SIG-M5 treated with dmso at 0.1 percent for 504 hours (cell line): ENCODE measurements around the gene COPZ2.
"Not testable (repeated sequence)": the region's sequence is repeated elsewhere in the genome, so short reads cannot be mapped to it uniquely, and the experiment has no call there.

Source experiments
- DNase-seq: peaks from one replicate; lab custom pipeline; 2025; ENCODE audit not compliant: unreplicated experiment; lab: John Stamatoyannopoulos, UW

The COPZ2 gene

DNA sequence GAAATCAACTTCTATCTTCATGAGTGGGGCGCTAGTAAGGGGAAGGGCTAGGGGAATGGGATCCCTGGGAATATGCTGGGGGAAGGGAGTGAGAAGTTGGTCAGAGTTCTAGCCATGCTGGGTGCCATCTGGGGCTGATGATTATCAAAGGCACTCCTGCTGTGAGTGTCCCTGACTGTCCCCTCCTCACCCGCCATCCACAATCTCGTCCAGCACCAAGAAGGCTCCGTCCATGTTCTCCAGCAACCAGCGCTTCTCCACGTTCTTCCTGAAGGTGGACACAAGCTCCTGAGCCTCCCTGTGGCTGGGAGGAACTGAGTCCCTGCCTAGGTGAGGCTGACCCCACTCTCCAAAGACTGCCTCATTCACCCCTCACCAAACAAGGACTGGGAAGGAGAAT is 5.6 kb downstream of the COPZ2 start:
- no peak for DNase-seq

DNA sequence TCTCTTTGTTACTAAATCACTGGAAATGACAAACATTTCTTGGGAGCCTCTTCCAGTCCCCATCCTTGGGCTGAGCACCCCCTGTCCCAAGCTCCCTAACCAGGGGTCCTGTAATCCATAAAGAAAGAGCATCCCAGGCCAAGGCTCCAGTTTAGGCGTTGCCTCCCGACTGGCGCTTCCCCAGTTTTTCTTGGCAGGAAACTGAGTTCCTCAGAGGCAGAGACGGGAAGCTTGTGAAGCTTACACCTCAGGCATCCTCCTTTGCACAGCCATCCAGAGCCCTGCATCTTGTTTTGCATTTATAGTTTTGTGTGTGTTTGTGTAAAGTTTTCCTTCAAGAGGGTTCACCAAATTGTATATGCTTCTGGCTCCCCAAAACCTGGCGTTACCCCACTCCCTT is 7.1 kb downstream of the COPZ2 start:
- no peak for DNase-seq

- no peak for DNase-seq
Observed at GRCh38 chr17:48028736-48029135, 8.9 kb downstream of the COPZ2 start.

DNA sequence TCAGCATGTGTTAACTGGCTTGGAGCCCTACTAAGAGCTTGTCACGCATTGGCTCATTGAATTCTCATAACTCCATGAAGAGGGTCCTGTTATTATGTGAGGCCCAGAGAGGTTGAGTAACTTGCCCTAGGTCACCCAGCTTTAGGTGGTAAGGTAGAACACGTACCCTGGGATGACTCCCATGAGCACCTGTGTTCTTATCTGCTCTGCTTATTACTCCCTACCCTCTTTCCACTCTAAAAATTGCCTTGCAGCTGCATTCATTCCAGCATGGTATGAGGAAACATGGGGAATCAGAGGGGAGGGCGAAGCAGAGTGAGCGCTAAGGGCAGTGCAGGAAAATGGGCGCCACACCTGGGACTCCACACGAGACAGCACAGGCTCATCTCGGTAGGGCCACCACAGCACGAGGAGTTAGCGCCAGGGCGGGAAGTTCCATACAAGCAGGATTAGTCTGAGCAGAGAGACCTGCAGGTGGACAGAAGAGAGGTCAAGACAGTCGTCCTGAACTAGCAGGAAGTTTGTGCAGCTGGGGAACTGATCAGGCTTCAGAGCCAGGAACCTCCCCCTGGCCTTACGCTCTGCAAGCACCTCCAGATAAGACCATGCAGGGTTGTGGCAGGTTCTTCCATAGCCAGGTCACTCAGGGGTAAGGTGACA is 10.1 kb downstream of the COPZ2 start:
- DNase-seq = no peak

GRCh38 chr17:48026502-48027321 is 10.9 kb downstream of the COPZ2 start:
- DNase-seq = peak; percentile 88

DNA sequence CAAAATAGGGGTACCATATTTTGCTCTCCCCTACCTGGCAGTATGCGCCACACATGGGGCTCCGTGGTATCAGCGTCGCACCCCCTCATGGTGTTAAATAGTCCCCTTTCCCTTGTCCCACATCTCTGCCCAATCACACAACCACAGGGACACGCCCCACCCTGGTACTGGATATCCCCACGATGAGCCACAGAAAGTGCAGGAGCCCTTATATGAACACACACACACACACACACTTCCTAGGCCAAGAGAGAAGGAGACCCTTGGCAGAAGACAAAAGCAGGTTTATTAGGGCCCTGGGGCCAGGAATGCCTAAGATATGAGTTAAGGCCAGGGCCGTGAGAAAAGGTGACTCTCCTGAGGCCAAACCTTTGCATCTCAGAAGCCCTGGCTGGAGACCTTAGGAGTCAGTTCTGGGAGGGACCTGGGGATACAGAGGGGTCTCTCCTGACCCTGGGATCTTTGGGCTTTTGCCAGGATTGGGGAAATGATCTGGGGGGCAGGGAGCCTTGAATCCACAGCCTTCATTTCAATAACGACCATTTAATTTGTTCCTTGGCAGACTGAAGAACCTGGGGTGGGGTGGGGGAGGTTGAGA is 11.6 kb downstream of the COPZ2 start:
- no peak for DNase-seq

DNA sequence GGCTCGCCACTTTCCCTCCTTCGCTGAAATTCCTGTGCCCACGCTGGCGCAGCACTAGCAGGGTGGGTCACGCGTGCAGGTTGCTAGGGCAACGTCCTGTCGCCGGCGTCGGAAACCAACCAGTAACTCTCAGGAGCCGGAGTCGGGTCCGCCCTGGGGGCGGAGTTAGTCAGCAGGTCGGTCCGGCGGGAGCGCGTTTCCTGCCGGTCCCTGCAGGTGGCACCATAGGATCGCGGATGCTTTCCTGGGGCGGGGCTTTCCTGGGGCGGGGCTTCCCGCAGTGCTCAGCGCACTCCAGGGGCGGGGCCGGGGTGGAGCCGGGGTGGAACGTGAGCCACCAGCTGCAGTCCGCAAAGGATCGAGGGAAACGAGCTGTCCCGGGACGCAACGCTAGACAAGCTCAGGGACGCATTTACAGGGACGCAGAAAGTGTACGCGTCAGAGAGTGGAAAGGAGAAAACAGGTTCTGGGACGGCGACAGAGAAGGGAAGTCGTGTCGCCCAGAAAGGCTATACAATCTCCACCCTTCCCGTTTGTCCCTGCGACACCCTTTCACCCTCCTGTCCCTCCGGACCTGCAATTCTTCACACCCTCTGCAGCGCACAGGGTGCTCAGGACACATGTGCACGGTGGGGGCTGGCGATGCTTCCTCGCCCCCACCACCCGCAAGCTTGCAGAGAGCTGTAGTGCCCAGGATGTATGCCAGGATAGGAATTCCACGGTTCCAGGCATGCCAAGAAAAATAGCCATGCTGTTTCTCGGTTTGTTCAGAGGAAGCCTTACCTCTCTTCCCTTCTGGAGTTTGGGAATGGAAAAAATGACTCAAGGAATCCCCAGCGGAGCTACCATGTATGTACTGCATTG is 12.3 kb downstream of the COPZ2 start:
- peak; percentile 98 for DNase-seq

- DNase-seq = peak; percentile 63
Observed at GRCh38 chr17:48024149-48025039, 13.2 kb downstream of the COPZ2 start.

GRCh38 chr17:48023400-48024148 is 14.0 kb downstream of the COPZ2 start:
- DNase-seq = peak; percentile 60

DNA sequence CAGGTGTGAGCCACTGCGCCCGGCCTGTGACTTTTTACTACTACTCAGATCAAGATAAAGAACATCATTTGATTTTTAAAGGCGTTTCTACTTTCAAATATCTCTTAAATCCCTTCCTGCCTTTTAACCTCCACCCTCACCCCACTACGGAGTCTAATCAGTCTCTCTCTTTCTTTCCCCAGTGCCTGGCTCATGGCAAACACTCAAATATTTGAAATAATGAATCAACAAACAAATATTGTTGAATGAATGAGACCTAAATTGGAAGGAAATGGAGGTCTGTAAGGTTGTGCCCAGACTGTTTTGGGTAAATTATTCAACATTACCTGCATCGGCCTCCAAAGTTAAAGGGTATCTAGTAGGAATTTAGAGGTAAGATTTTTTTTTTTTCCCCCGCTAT is 14.7 kb downstream of the COPZ2 start:
- DNase-seq = no peak

DNA sequence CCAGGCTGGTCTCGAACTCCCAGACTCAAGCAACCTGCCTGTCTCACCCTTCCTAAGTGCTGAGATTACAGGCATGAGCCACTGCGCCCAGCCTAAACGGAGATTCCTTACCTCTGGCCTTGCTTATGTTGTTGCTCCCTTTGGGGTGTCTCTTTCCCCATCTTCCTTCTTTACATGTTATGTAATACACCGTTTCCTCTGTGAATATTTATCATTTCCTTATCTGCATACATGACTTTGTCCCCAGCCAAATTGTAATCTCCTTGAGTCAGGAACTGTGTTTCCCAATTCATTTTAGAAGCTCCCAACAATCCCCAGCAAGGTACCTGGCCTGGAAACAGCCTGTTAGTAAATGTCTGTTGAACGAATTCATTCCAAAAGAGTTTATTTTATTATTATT is 15.7 kb downstream of the COPZ2 start:
- DNase-seq = peak; percentile 50

GRCh38 chr17:48017817-48018158 is 19.8 kb downstream of the COPZ2 start:
- not testable (repeated sequence) for DNase-seq

DNA sequence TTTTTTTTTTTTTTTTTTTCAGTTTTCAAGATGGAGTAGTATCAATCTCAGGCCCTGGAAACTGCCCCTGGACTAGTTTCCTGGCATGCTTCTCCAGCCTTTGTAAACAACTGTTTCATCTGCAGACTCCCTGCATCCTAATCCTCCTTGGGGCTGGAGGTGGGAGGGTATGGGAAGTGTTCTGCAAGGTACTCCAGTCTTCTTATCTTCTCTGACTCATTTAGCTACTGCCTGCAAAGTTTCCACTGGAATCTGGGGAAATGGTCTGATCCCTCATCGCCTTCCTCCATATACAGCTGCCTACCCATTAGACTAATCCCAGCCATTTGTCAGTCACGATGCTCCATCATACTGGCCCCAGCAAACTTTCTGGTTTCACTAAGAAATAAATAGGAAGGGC is 21.5 kb downstream of the COPZ2 start:
- no peak for DNase-seq

GRCh38 chr17:48014595-48015111 is 22.9 kb downstream of the COPZ2 start:
- no peak for DNase-seq

GRCh38 chr17:48013876-48014594 is 23.6 kb downstream of the COPZ2 start:
- no peak for DNase-seq

GRCh38 chr17:48012654-48013053 is 24.9 kb downstream of the COPZ2 start:
- DNase-seq = no peak

DNA sequence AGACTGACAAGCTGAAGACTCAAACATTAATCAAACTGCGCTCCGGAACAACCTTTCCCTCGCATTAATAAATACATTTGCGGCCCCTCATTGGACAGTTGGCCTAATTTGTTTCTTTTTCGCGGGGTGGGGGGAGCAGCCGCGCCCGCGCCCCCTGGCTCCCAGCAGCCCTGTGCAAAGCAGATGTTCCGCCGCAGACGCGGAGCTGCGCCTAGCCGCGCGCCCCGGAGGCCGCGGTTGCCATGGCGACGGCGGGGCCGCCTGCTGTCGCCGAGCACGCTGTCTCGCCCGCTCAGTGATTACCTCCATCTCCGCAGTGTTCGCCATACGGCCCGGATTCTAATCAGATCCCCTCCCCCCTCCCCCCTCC is 25.5 kb downstream of the COPZ2 start:
- DNase-seq = peak; percentile 59

DNA sequence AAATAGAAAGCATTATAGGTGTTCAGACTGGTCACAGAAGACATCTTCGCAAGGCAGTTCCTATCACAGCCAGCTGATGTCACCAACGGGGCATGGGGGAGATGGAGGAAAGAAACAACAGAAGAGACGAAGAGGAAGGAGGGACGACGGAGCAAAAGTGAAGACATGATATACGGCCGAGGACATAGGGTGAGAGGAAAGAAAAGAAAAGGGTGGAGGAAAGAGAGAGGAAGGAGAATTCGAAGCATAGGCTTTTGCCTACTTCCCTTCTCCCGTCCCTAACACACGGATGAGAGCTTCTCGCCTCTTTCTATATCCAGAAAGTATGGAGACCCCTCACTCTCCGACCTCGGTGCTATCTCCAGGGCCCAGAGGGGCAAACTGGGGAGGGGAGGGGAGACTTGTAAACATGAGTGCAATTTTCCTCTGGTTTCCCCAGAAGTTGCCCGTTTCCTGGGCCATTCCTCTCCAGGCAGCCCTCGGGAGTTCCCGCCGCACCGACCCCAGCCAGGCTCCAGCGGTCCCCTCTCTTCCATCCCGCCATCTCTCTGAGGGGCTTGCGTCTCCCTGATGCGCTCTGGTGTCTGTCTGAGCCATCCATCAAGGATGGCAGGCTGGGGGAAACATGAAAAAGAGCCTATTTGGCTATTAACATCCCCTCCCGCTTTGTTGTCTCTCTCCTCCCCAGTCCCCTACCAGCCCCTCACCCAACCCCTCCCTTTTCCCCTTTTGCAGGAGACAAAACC is 26.0 kb downstream of the COPZ2 start:
- DNase-seq = peak; percentile 82
